UCSD-AML1 (cell line): Measurements from ENCODE around the gene BCL11A.

Source experiments
- DNase-seq: peaks from one replicate; lab custom pipeline; 2025; ENCODE audit not compliant: unreplicated experiment; lab: John Stamatoyannopoulos, UW

The BCL11A gene

DNA sequence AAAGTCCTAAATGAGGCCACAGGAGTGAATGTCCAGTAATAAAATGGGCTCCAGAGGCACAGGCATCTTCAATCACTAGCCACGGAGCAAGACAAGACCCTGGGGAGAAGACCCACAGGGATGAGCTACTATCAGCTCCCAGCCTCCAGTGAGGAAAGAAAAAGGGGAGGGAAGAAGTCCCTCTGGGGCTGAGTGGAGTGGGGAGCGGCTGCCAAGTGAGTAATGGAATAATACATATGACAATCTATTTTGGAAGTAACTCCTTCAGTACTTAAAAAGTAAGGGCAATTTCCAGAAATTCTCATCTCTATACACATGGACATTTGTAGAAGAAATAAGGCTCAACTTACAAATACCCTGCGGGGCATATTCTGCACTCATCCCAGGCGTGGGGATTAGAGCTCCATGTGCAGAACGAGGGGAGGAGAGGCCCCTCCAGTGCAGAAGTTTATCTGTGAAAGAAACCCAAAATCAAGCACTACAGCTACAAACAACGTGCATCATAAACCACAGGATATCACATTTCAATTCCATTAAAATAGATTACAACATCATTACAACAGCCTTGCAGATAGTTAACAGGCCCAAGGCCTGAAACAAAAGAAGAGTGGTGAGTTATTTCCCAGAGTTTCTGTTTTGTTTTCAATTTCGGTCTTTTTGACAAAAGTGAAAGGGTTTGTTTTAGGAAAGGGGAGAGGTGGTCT is 84.9 kb downstream of the BCL11A start:
- no peak for DNase-seq

DNA sequence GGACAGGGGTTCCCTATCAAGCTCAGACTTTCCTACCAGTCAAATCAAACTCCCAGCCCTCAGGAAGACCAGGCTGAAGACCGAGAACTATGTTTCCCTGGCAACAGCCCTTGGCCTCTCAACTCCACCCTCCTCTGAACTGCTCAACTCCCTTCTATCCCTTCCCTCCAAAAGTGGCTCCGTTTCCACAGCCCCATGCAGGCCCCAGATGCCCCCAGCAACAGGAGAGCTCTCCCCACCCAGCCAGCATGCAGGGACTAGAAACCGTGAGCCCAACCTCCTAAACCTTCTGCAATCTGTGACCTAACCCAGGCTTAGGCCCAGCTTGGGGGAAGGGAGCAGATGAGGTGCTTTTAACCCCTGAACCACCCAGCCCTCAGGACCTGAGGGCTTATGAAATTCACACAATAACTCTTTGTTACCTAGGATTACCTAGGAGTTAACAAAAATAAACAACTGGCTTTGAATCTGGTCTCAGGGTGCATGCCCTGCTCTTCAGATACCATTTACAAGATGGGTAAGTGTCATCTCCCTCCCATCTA is 87.2 kb downstream of the BCL11A start:
- DNase-seq, result no peak

DNA sequence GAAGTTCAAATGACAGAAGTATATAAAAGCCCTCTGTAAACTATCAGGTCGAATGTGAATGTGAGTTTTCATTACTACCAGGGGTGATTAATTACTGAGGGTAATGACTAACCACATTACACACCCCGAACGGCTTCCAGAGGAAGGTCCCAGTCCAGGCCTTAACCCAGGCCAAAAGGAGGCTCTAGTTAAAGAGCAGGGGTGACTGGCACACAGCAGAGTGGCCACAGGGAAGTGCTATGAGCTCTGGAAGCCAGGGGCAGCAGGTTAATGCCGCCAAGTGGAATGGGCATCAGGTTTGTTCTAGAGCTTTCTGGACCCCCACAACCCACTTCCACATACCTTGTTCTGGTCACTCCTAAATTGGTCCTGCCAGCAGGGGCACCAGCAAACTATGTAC is 87.7 kb downstream of the BCL11A start:
- DNase-seq, result no peak

DNA sequence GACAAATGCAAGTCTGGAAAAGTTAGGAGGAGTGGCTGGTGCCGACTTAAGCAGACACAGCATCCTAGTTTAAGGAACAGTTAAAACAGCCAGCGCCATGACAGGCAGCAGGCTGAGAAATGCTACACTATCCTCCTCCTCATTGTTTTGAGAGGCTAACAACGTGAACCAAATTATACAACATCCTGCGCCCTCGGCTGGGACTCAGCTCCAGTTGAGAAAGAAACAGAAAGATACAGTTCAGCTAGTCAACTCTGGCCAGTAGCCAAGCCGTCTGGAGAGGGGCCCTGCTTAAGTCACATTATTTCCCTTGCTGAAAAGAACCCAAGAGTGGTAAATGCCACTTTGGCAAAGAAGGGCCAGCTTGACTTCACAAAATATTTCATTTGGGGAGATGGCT is 90.2 kb downstream of the BCL11A start:
- DNase-seq, result no peak

DNA sequence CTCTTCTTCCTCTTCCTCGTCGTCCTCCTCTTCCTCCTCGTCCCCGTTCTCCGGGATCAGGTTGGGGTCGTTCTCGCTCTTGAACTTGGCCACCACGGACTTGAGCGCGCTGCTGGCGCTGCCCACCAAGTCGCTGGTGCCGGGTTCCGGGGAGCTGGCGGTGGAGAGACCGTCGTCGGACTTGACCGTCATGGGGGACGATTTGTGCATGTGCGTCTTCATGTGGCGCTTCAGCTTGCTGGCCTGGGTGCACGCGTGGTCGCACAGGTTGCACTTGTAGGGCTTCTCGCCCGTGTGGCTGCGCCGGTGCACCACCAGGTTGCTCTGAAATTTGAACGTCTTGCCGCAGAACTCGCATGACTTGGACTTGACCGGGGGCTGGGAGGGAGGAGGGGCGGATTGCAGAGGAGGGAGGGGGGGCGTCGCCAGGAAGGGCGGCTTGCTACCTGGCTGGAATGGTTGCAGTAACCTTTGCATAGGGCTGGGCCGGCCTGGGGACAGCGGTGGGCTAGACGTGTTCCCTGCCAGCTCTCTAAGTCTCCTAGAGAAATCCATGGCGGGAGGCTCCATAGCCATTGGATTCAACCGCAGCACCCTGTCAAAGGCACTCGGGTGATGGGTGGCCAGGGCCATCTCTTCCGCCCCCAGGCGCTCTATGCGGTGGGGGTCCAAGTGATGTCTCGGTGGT is 91.9 kb downstream of the BCL11A start:
- no peak for DNase-seq

DNA sequence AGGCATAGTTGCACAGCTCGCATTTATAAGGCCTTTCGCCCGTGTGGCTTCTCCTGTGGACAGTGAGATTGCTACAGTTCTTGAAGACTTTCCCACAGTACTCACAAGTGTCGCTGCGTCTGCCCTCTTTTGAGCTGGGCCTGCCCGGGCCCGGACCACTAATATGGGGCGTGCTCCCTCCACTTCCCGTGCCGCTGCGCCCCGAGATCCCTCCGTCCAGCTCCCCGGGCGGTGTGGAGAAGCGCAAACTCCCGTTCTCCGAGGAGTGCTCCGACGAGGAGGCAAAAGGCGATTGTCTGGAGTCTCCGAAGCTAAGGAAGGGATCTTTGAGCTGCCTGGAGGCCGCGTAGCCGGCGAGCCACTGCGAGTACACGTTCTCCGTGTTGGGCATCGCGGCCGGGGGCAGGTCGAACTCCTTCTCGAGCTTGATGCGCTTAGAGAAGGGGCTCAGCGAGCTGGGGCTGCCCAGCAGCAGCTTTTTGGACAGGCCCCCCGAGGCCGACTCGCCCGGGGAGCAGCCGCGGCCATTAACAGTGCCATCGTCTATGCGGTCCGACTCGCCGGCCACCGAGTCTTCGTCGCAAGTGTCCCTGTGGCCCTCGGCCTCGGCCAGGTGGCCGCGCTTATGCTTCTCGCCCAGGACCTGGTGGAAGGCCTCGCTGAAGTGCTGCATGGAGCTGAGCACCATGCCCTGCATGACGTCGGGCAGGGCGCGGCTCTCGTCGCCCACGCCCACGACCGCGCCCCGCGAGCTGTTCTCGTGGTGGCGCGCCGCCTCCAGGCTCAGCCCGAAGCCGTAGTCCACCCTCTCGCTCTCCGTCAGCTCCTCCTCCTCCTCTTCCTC is 92.7 kb downstream of the BCL11A start:
- no peak for DNase-seq

DNA sequence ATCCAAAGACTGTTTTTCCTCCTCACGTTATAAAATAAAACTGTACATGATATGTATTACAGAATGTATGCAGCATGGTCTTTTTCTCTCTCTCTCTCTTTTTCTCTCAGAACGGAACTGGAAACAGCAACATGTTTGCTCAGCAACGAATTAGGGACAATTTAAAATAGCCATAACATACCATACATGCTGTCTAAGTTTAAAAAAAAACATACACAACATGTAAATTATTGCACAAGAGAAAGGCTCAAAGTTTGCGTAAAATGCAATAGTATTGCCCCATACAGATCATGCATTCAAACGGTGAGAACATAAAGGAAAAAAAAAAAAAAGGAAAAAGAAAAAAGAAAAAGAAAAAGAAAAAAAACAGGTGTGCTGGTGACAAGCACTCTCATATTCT is 93.6 kb downstream of the BCL11A start:
- DNase-seq, result no peak

DNA sequence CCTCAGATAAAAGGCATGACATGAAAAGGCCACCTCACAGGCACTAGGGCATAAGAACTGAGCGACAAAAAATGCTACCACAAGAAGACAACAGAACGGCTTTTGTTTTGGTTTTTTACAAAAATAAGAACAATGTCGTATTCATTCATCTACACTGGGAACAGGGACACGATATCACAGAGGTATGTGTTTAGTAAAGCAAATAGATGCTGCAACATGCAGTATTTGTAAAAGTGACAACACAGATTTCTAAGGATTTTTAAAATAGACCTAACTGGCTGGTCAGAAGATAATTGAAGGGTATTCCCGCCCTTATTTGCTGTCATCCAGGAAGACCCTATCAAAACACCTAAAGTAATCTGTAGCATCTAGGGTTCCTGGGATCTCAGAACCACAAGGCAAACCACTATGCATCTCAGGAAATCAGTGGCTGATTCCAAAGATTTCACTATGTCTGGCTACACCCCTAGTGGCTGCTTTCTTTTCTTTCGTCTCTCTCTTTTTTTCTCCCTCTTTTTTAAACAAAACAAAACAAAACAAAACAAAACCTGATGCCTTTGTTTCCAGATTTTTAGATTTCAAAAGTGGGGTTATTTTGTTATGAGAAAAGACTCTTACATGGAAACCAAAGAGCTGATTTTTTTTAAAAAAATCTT is 97.2 kb downstream of the BCL11A start:
- DNase-seq, result no peak

DNA sequence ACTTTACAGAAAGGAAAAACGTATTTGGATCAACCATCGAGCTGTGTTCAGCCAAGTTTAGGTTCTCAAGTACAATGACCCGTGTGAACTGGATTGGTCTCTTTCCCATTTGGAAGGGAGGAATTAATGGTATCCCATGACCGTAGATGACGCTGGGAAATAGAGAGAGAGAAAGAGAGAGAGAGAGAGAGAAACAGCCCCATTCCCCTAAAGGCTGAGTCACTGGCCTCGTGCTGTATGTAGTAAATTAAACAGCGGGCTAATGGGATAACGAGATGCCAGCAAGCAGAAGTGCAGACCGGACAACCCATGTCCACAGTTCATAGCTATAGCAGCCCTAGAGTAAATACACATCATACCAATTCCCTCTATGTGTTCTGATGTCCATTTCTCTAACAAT is 99.6 kb downstream of the BCL11A start:
- DNase-seq, result no peak

DNA sequence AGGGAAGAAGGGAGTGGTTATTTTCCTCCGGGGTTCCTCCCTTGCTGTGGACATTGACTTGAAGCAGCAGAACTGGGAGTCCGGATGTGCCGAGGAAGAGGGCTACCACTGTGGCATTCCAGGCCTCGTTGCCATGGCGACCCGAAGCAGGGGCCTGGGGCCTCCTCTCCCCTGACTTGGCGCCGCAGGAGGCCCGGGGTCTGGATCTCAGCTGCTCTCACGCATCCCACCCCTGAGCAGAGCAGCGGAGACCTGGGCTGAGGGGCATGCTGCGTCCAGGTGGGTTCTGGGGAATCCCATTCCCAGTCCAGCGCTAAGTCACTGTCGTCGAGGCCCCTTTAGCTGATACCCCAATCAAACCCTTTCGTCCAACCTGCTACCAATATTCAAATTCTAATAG is 100.2 kb downstream of the BCL11A start:
- no peak for DNase-seq

DNA sequence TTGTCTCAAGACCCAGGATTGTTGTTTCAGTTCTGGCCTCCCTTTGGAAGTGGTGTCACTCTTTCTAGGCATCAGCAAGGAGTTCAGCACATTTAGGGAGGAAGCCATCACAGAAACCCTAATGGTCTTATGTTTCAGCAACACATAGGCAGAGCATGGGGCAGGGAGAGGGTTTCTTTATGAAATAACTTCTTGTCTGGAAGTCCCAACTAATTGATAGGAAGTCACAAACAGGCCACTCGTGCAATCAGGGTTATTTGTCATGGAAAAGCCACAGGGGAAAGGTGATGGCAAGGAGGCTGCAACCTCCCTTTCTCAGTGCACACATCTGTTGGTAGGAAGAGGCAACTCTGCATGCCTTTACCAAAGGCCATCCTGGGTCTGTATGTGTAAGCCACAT is 103.0 kb downstream of the BCL11A start:
- DNase-seq, result no peak

DNA sequence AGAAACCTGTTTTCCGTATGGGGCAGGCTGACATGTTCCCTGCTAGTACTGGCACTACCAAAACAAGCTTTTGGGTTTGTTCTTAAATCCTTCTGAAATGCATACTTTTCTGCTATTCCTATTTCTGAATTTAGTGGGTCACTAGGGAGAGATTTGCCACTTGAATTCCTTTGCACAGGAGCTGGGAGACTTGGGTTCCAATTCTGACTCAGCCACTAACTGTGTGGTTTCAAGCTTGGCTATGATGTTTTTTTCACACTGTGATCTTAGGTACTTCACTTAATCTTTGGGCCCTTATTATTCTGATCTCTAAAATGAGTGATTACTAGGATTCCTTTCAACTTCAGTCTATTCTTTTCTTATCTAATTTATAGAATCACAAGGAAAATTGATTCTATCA is 105.5 kb downstream of the BCL11A start:
- no peak for DNase-seq

DNA sequence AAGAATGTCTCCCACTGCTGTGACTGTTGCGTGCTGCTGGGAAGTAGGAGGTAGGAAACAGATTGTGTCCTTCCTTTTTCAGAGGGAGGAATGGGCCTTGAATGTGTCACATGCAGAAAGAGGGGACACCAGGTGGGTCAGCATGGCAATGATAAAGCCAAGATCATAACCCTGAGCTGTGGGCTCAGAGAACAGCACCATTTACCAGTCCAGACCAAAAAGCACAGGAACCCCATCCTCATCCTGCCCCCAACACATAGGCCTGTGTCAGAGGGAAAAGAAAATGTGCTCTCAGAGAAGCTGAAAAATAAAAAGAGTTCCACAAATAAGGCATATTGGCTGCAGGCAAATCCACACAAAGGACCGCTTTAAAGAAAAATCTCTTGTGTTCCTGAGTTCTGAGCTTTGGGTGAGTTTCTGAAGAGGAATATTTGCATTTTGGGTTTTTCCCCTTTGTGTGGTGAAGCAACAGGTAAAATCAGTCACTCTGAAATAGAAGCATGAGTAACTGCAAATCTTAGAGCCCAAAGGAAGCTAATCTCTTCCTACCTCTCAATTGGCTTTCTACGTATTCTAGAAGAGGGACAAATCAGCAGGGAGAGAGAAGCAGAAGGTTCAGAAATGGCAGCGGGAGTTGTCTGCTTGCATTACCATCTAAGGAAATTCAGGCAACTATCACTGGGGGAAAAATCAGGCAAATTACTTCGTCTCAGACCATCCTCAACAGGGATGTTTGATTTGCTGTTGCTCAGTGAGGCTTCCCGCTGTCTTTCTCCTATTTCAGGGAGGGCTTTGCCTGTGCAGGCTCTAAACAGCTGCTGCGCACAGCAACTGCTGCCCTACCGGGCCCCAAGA is 106.8 kb downstream of the BCL11A start:
- no peak for DNase-seq

DNA sequence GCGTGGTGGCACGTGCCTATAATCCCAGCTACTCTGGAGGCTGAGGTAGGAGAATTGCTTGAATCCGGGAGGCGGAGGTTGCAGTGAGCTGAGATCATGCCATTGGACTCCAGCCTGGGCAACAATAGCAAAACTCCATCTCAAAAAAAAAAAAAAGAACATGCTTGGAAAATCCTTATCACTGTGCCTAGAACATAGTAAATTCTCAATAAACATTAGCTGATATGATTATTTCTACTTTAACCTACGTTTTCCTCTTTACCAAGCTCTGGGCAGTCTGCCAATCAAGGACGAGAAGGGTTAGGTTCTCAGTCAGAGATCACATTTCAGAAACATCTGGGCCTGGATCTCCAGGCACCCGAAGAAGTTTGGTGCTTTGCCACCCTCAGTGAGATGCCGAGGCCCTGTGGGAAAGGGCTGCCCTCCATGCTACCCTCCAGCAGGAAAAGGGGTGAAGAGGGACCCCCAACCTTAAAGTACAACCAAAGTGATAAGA is 107.7 kb downstream of the BCL11A start:
- DNase-seq, result no peak

DNA sequence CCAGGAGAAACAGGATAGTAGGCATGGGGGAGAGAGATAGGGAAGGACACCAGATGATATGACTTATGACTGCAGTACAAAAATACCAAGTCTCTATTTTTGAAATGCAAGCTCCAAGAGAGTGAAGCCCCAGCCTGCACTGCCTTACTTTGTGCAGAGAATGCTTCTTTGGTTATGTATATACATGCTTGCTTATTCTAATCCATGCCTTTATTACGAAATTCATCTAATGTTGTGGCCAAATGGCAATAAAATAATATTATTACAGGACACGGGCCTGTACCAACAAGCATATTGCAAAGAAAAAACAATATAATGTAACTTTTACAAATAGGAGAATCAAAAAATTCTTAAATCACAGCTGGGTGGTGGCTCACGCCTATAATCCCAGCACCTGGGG is 110.8 kb downstream of the BCL11A start:
- DNase-seq, result no peak

DNA sequence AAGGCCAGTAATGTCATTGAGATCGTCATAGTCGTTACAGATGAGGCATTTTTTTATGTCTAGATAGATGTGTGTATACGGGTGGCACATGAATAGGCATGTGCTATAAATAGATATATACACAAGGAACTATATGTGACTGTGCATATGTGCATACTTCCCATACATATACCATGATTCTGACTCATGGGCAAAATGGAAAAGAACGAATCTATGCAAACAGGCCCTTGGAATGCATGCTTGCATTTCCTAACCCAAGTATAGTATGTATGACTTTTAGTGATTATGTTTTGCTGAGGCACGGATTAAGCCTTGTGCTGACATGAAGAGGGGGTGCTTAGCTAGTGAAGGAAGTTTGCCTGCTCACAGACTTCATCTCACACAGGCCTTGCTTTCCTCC is 111.7 kb downstream of the BCL11A start:
- DNase-seq, result no peak

DNA sequence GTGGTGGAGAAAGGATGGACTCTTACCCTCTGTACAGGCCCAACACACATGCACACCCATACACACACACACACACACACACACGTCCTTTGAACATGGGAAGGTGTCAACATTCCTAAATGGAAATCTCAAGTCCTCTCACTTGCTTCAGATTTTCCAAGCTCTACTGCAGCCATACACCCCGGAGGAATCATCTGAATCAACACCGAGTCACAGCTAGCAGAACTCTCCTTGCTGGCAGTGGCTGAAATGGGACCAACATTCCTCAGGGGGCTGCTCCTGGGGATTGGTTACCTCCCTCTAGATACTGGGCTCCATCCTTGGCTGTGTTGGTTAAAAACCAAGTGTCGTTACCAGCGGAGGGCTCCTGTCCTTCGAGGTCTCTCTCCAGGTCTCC is 112.7 kb downstream of the BCL11A start:
- DNase-seq, result no peak

DNA sequence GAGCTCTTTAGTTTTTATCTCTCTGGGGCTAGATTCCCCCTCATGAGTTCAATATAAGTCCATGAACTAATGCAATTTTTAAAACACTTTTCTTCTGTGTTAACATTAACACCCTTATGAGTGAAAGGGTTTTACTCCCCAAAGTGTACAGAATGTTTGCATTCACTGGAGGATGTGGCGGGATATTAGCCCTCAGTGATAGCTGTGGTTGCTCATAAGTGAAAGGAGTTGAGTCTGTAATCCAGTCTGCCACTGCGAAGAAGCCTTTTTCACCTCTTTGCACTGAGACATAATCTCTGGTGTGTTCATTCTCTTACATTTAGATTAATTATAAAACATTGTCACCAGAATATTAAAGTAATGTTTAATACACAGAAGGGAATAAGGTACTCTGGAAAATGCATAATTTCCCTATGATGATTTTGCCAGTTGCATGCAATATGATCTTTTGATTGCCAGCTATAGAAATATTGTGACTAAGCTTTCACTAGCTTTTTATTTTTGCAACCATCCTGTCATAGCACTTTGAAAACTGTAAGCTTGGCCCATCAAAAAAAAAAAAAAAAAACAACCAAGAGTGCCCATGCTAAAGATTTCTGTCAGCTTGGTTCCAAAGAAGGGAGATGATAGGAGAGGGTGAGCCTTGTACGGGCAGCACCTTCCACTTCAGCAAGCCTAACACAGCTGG is 113.2 kb downstream of the BCL11A start:
- no peak for DNase-seq

DNA sequence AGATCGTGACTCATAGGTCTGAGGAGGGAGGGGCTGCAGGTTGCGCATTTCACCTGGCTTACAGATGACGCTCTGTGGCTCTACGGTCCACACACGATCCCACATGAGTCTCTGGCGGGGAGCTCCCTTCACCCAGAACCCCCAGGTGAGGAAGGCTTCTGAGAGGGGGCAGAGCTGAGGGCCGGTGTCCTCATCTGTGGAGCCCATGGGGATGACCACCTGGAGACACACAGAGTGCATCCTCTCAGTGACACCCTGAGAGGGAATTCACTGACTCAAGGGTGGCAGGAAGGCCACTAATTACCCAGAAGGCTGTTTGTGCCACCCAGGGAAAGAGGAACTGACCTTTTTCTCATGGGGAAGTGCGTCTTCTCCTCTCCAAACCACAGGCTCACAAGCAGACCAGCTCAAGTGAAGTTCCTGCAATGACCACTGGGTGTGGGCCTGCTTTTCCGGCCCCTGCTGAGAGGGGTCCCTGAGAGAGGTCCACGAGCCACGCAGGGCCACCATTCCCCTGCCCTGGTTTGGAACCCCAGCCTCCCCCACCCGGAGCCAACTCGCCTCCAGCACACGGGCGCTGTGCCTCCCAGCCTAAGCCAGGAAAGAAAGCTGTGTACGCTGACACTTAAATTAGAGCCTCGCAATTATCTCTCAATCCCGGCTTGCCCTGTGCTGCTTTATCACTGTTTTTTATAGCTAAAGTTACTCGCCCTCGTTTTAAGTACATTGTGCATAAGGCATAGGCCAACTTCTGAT is 114.1 kb downstream of the BCL11A start:
- DNase-seq, result peak; percentile 79
